Measurements from ENCODE around the gene DLGAP5. TPM values are rescaled to one million over a fixed set of nuclear protein-coding genes. Genes with fewer than 3 reads are reported as not detected.

DLGAP5 gene
- total and polyA plus RNA-seq, 7 donors: 0.16 to 11.0 (median 0.96) TPM; not detected in 1

GRCh38 chr14:55129428-55130195, 61.8 kb downstream of the DLGAP5 start:
- TF ChIP-seq POLR2A (IDR thresholded peaks at IDR 0.05) (peak; percentile 37 to 63), POLR2AphosphoS5 (IDR thresholded peaks at IDR 0.05) (peak; percentile 27 to 78 (median 52)), EP300 (IDR thresholded peaks at IDR 0.05) (no peak)
- TF ChIP-seq, protein P1, sequence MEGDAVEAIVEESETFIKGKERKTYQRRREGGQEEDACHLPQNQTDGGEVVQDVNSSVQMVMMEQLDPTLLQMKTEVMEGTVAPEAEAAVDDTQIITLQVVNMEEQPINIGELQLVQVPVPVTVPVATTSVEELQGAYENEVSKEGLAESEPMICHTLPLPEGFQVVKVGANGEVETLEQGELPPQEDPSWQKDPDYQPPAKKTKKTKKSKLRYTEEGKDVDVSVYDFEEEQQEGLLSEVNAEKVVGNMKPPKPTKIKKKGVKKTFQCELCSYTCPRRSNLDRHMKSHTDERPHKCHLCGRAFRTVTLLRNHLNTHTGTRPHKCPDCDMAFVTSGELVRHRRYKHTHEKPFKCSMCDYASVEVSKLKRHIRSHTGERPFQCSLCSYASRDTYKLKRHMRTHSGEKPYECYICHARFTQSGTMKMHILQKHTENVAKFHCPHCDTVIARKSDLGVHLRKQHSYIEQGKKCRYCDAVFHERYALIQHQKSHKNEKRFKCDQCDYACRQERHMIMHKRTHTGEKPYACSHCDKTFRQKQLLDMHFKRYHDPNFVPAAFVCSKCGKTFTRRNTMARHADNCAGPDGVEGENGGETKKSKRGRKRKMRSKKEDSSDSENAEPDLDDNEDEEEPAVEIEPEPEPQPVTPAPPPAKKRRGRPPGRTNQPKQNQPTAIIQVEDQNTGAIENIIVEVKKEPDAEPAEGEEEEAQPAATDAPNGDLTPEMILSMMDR (IDR thresholded peaks at IDR 0.05): no peak
- Histone ChIP-seq H3K36me3 (no peaks in the 10 kb centered on the region), H3K4me1 (peaks cover 0 to 57% (median 35%) of the 10 kb centered on the region in 4 donors), H3K9me3 (no peaks in the 10 kb centered on the region), H3K27ac (peak overlapping the region; percentile 92 to 96 (median 94)), H3K27me3 (no peaks in the 10 kb centered on the region), H3K4me3 (peak overlapping the region; percentile 52 to 90 (median 84))
- 1% methylated on average over 53 of the region's 53 CpGs for WGBS, 2 donors
- intact Hi-C loops (cut with DNase I): loop anchor here (5.0 kb wide), 1 partner anchor 37 kb away; no protein-coding TSS in a partner anchor
- peak; percentile 88 for DNase-seq

DNA sequence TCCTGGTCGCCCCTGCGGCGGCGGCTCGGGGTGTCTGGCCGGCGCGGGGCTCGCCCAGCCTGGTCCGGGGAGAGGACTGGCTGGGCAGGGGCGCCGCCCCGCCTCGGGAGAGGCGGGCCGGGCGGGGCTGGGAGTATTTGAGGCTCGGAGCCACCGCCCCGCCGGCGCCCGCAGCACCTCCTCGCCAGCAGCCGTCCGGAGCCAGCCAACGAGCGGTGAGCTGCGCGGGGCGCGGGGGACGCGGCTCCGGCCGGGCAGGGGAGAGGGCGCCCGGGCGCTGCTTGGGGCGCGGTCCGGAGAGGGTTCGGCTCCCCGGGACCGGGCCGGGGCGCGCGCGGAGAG, 62.3 kb downstream of the DLGAP5 start, which contains the start of gene LGALS3:
LGALS3 (plus strand) TSS at position 167 of the 342 bp plus-strand sequence. CDS start 8,122 bp downstream, outside the sequence.
- Histone ChIP-seq H3K4me3 (peak within 1 kb of the TSS; percentile 52 to 90 (median 84)), H3K4me1 (peaks cover 0 to 62% (median 35%) of the 10 kb centered on the region in 4 donors), H3K27me3 (no peaks in the 10 kb centered on the region), H3K27ac (peak within 1 kb of the TSS; percentile 92 to 96 (median 94)), H3K9me3 (no peaks in the 10 kb centered on the region), H3K36me3 (no peaks in the 10 kb centered on the region)
- TF ChIP-seq POLR2AphosphoS5 (IDR thresholded peaks at IDR 0.05): peak in 3 of 4 donors; percentile 25 to 76 (median 74)
- TF ChIP-seq EP300 (IDR thresholded peaks at IDR 0.05): no peak
- DNase-seq: peak; percentile 86
- intact Hi-C loops (cut with DNase I): loop anchor here (5.0 kb wide), 1 partner anchor 37 kb away; no protein-coding TSS in a partner anchor
- 0 to 1% methylated on average over 50 of the region's 50 CpGs for WGBS, 2 donors

GRCh38 chr14:55128386-55129085, 62.8 kb downstream of the DLGAP5 start:
- Histone ChIP-seq H3K36me3 (no peaks in the 10 kb centered on the region), H3K4me3 (peak overlapping the region; percentile 52 to 90 (median 84)), H3K27ac (peak overlapping the region; percentile 92 to 96 (median 94)), H3K27me3 (no peaks in the 10 kb centered on the region), H3K9me3 (no peaks in the 10 kb centered on the region), H3K4me1 (peaks cover 0 to 63% (median 33%) of the 10 kb centered on the region in 4 donors)
- WGBS, 2 donors: 3 to 15% methylated on average over 20 of the region's 20 CpGs
- intact Hi-C loops (cut with DNase I): loop anchor here (5.0 kb wide), 1 partner anchor 36 kb away; no protein-coding TSS in a partner anchor
- TF ChIP-seq EP300 (IDR thresholded peaks at IDR 0.05) (no peak), POLR2AphosphoS5 (IDR thresholded peaks at IDR 0.05) (peak in 1 of 4 donors; percentile 30), POLR2A (IDR thresholded peaks at IDR 0.05) (peak; percentile 32 to 64)
- TF ChIP-seq, protein P1 (IDR thresholded peaks at IDR 0.05): no peak
- no peak for DNase-seq

GRCh38 chr14:55127460-55127951, 63.9 kb downstream of the DLGAP5 start:
- Histone ChIP-seq H3K4me3 (no peak overlapping the region), H3K4me1 (peaks cover 0 to 62% (median 31%) of the 10 kb centered on the region in 4 donors), H3K27ac (no peak overlapping the region), H3K9me3 (no peaks in the 10 kb centered on the region), H3K36me3 (no peaks in the 10 kb centered on the region), H3K27me3 (no peaks in the 10 kb centered on the region)
- no peak for DNase-seq
- TF ChIP-seq POLR2A (IDR thresholded peaks at IDR 0.05) (no peak), POLR2AphosphoS5 (IDR thresholded peaks at IDR 0.05) (no peak), EP300 (IDR thresholded peaks at IDR 0.05) (no peak)
- TF ChIP-seq, protein P1 (IDR thresholded peaks at IDR 0.05): no peak
- 15 to 68% methylated on average over 2 of the region's 2 CpGs for WGBS, 2 donors
- intact Hi-C loops (cut with DNase I): loop anchor here (5.0 kb wide), 1 partner anchor 35 kb away; no protein-coding TSS in a partner anchor
